Esophagus muscularis mucosa (tissue), 4 donors: Measurements from ENCODE around the gene MID1. TPM values are rescaled to one million over a fixed set of nuclear protein-coding genes. Genes with fewer than 3 reads are reported as not detected.

Experiments
- DNase-seq: peaks from one replicate; pipeline ENCODE4 v3.0.0-alpha.2; 2017; ENCODE audit errors: extremely low spot score
- H3K27ac ChIP-seq, 4 donors: fragments of 200-600 bp; sonication (generic); replicated peaks in 1 of 4; 1 replicate in 3 of 4; 2 replicates in 1 of 4; pipeline ENCODE4 v1.5.1; 2016 to 2019; ENCODE audit warnings: mild to moderate bottlenecking in 1 of 4
- H3K27me3 ChIP-seq, 4 donors: fragments of 200-600 bp; sonication (generic); one replicate each; pipeline versions ENCODE4 v1.5.1 to v1.6.0; 2016 to 2019
- H3K36me3 ChIP-seq, 4 donors: fragments of 200-600 bp; sonication (generic); one replicate each; pipeline ENCODE4 v1.5.1; 2016 to 2019
- H3K4me1 ChIP-seq, 4 donors: fragments of 200-600 bp; sonication (generic); one replicate each; pipeline ENCODE4 v1.5.1; 2016 to 2019
- H3K4me3 ChIP-seq, 4 donors: fragments of 200-600 bp; sonication (generic); 1 replicate in 2 of 4; 2 replicates in 2 of 4; pipeline ENCODE4 v1.5.1; 2016 to 2019; ENCODE audit warnings: mild to moderate bottlenecking in 4 of 4, moderate library complexity in 1 of 4
- H3K9me3 ChIP-seq, 4 donors: fragments of 200-600 bp; sonication (generic); 1 replicate in 3 of 4; 2 replicates in 1 of 4; pipeline ENCODE4 v1.5.1; 2016 to 2019
- EP300 ChIP-seq: sonication (generic); formaldehyde crosslinking; IDR thresholded peaks from one replicate; pipeline ENCODE4 v1.6.1; 2017; ENCODE audit warnings: antibody characterized with exemption
- POLR2A ChIP-seq: fragments of 450-650 bp; IDR thresholded peaks from one replicate; pipeline ENCODE4 v1.6.1; 2017; ENCODE audit warnings: antibody characterized with exemption, moderate library complexity, mild to moderate bottlenecking, low read depth
- POLR2AphosphoS5 ChIP-seq, 2 donors: sonication (generic); formaldehyde crosslinking; IDR thresholded peaks; one replicate each; pipeline ENCODE4 v1.6.1; 2017; ENCODE audit warnings: antibody characterized with exemption in 2 of 2
- WGBS: methylation state at CpG from one replicate; pipeline ENCODE4 v1.1.5; 2018; 5-methylcytosine and 5-hydroxymethylcytosine counted together
- intact Hi-C: fragments of 100-400 bp; cut with DNase I; formaldehyde crosslinking; loops from one replicate; pipeline ENCODE4 v1.15.1; 2023
- total RNA-seq, 4 donors: library from RNA; depleted of rRNA; stranded (reverse); fragments of >200 nt; gene quantifications; one replicate each; pipeline versions ENCODE4 v1.1.0 to v1.2.1, GENCODE V29; 2016
- TF ChIP-seq, protein P1 (sequence below), 3 experiments: fragments of 200-600 bp in 2 of 3; fragments of 450-650 bp in 1 of 3; sonication (generic) in 2 of 3; IDR thresholded peaks; one replicate each; pipeline ENCODE4 v1.5.1; 2017 to 2019; ENCODE audit warnings: antibody characterized with exemption in 3 of 3, mild to moderate bottlenecking in 2 of 3, moderate library complexity in 1 of 3

Gene MID1
- total RNA-seq, 4 donors from 2014 or later = 11.2 to 22.0 (median 16.2) TPM

DNA sequence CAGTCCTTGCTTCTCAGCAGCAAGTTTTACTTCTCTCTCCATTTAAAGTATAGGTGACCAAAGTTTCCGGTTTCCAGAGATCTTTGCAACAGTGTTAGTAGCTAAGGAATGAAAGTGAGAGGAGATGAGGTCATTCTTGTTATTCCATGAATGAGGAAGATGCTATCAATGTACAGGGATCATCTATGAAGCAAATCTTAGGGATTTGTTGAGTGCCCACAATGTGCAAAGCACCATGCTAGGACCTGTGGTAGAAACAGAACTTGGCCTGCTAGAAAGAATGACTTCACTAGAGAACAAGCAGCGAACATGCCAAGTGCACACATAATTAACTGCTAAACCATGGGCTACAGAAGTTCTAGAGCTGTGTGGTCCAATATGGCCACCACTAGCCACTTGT lies 112.5 kb downstream of the MID1 start:
- TF ChIP-seq EP300 = no peak
- TF ChIP-seq, protein P1, sequence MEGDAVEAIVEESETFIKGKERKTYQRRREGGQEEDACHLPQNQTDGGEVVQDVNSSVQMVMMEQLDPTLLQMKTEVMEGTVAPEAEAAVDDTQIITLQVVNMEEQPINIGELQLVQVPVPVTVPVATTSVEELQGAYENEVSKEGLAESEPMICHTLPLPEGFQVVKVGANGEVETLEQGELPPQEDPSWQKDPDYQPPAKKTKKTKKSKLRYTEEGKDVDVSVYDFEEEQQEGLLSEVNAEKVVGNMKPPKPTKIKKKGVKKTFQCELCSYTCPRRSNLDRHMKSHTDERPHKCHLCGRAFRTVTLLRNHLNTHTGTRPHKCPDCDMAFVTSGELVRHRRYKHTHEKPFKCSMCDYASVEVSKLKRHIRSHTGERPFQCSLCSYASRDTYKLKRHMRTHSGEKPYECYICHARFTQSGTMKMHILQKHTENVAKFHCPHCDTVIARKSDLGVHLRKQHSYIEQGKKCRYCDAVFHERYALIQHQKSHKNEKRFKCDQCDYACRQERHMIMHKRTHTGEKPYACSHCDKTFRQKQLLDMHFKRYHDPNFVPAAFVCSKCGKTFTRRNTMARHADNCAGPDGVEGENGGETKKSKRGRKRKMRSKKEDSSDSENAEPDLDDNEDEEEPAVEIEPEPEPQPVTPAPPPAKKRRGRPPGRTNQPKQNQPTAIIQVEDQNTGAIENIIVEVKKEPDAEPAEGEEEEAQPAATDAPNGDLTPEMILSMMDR (IDR thresholded peaks at IDR 0.05) = no peak
- no peak for TF ChIP-seq POLR2AphosphoS5 (IDR thresholded peaks at IDR 0.05)
- no peak for TF ChIP-seq POLR2A
- Histone ChIP-seq H3K27me3 (no peaks in the 10 kb centered on the region), H3K27ac (no peak overlapping the region), H3K4me3 (no peak overlapping the region), H3K9me3 (no peaks in the 10 kb centered on the region), H3K4me1 (peaks cover 0 to 29% (median 17%) of the 10 kb centered on the region in 4 donors), H3K36me3 (no peaks in the 10 kb centered on the region)
- WGBS = 86% methylated on average over 2 of the region's 2 CpGs
- intact Hi-C loops = no loop called here
- no peak for DNase-seq

DNA sequence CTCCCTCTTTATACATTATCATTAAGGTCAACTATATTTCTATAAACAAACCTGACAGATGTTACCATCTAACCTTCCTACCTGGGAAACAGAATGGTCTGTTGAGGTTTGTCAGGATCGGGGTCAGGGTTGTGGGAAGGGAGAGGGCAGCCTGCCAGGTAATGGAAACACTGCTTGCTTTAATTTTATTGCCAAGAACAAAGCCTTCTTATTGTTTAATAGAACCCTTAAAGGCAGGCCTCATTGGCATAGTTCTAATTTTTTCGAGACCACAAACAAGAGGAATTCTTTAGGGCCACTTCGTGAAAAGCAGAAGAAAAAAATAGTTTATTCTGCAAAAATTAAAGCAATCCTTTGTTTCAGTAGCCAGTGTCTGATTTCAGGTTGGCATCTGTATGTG lies 113.2 kb downstream of the MID1 start:
- Histone ChIP-seq H3K4me3 (no peak overlapping the region), H3K9me3 (no peaks in the 10 kb centered on the region), H3K27ac (no peak overlapping the region), H3K36me3 (no peaks in the 10 kb centered on the region), H3K27me3 (no peaks in the 10 kb centered on the region), H3K4me1 (peaks cover 0 to 36% (median 24%) of the 10 kb centered on the region in 4 donors)
- 38% methylated on average over 3 of the region's 3 CpGs for WGBS
- TF ChIP-seq POLR2AphosphoS5 (IDR thresholded peaks at IDR 0.05) (no peak), POLR2A (no peak)
- DNase-seq = no peak
- intact Hi-C loops = no loop called here

DNA sequence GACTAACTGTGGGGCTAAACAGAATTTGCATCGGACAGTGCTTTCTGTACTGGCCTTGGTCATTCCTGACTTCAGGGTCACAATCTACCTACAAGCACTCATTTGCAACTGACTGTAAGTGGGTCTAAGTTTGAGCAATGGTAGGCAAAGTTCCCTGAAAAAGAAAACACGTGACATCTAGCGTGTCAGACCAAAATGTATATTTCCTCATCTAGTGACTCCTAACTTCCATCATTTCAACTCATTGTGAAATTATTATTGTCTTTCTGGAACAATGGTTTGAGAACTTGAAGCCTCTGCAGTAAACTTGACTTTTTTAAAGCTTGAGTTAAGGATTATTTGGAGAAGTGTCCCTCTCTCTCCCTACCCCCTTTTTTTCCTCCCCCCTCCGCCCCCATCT lies 113.6 kb downstream of the MID1 start:
- no peaks in the 10 kb centered on the region for H3K9me3 ChIP-seq
- peaks cover 0 to 40% (median 26%) of the 10 kb centered on the region in 4 donors for H3K4me1 ChIP-seq
- WGBS = 66% methylated on average over 4 of the region's 4 CpGs
- H3K27ac ChIP-seq = no peak overlapping the region
- DNase-seq = no peak
- no peak for TF ChIP-seq EP300
- TF ChIP-seq POLR2A = no peak
- TF ChIP-seq, protein P1 (IDR thresholded peaks at IDR 0.05) = no peak
- no peak for TF ChIP-seq POLR2AphosphoS5 (IDR thresholded peaks at IDR 0.05)
- no peaks in the 10 kb centered on the region for H3K36me3 ChIP-seq
- intact Hi-C loops = no loop called here
- no peaks in the 10 kb centered on the region for H3K27me3 ChIP-seq
- no peak overlapping the region for H3K4me3 ChIP-seq

DNA sequence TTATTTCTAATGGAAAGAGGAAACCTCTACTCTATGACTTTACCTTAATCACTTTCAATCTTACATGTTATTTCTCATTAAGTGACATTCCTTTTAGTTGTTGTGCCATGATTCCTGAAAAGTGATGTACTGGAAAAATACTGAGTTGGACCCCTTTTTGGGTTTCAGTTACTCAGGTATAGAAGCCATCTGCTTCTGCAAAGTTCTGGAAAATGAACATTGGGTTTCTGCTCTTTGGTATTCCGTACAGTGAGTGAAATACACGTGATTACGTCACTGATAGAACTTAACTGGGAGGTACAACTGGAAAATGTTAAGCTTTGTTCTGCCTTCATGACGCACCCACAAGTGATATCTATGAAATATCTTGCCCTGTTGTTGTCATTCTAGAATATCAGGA lies 114.7 kb downstream of the MID1 start:
- no peak overlapping the region for H3K4me3 ChIP-seq
- H3K27ac ChIP-seq = no peak overlapping the region
- H3K9me3 ChIP-seq = no peaks in the 10 kb centered on the region
- 86% methylated on average over 4 of the region's 4 CpGs for WGBS
- intact Hi-C loops = no loop called here
- TF ChIP-seq POLR2AphosphoS5 (IDR thresholded peaks at IDR 0.05) (no peak), EP300 (no peak), POLR2A (no peak)
- TF ChIP-seq, protein P1 (IDR thresholded peaks at IDR 0.05) = no peak
- H3K4me1 ChIP-seq = peaks cover 0 to 41% (median 28%) of the 10 kb centered on the region in 4 donors
- no peak for DNase-seq
- H3K27me3 ChIP-seq = no peaks in the 10 kb centered on the region
- H3K36me3 ChIP-seq = no peaks in the 10 kb centered on the region

DNA sequence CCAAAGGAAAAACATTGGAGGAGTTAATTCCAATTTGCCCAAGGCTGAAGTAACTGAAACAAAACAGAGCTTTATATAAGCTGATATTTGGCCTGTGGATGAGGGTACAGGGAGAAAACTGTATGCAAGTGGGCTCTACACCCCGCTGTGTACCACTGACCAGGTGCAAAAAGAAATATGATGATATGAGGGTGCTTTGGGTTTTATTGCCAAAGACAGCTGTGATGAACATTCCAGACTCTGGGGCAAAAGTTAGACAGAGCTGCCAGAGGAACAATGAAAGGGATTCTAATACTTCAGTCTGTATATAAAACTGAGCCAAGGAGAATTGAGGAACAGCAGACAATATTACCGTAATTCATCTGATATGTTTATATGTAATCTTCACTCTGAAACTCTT lies 117.4 kb downstream of the MID1 start:
- H3K27me3 ChIP-seq = no peaks in the 10 kb centered on the region
- no peak overlapping the region for H3K27ac ChIP-seq
- no peaks in the 10 kb centered on the region for H3K36me3 ChIP-seq
- intact Hi-C loops = no loop called here
- H3K4me1 ChIP-seq = peaks cover 0 to 40% (median 25%) of the 10 kb centered on the region in 4 donors
- no peak for DNase-seq
- TF ChIP-seq POLR2AphosphoS5 (IDR thresholded peaks at IDR 0.05) (no peak), EP300 (no peak), POLR2A (no peak)
- no peaks in the 10 kb centered on the region for H3K9me3 ChIP-seq
- no peak overlapping the region for H3K4me3 ChIP-seq
- WGBS = 76% methylated on average over 2 of the region's 2 CpGs

DNA sequence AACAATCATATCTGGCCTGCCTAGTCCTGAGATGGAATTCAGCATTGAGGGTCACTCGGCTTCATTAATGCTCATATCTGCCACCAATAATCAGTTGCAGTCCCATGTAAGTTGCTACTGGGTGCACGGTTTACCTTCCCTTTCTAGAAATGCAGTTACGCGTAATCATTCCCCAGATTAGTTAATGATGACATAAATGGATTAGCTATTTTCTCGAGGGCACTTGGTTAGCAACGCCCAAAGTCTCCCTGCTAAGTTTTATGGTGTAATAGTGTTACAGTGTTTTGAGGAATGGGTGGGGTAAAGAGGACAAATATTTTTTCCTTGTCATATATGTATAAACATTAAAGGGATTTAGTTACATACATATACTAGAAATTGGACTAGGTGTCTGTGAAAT lies 118.8 kb downstream of the MID1 start:
- intact Hi-C loops = no loop called here
- Histone ChIP-seq H3K4me3 (no peak overlapping the region), H3K4me1 (peaks cover 0 to 27% (median 15%) of the 10 kb centered on the region in 4 donors), H3K9me3 (no peaks in the 10 kb centered on the region), H3K36me3 (no peaks in the 10 kb centered on the region), H3K27me3 (no peaks in the 10 kb centered on the region), H3K27ac (no peak overlapping the region)
- TF ChIP-seq POLR2A (no peak), EP300 (no peak), POLR2AphosphoS5 (IDR thresholded peaks at IDR 0.05) (no peak)
- TF ChIP-seq, protein P1 (IDR thresholded peaks at IDR 0.05) = no peak
- DNase-seq = no peak
- 74% methylated on average over 6 of the region's 6 CpGs for WGBS
